Hematopoietic multipotent progenitor cell treated with erythropoietin and hydrocortisone succinate and interleukin-3 and kit ligand, for 6 days (in vitro differentiated cells): ENCODE data around the gene SMIM20.

ENCODE experiments used
- DNase-seq: peaks from one replicate; pipeline ENCODE4 v3.0.0-alpha.2; 2015

SMIM20 gene

DNA sequence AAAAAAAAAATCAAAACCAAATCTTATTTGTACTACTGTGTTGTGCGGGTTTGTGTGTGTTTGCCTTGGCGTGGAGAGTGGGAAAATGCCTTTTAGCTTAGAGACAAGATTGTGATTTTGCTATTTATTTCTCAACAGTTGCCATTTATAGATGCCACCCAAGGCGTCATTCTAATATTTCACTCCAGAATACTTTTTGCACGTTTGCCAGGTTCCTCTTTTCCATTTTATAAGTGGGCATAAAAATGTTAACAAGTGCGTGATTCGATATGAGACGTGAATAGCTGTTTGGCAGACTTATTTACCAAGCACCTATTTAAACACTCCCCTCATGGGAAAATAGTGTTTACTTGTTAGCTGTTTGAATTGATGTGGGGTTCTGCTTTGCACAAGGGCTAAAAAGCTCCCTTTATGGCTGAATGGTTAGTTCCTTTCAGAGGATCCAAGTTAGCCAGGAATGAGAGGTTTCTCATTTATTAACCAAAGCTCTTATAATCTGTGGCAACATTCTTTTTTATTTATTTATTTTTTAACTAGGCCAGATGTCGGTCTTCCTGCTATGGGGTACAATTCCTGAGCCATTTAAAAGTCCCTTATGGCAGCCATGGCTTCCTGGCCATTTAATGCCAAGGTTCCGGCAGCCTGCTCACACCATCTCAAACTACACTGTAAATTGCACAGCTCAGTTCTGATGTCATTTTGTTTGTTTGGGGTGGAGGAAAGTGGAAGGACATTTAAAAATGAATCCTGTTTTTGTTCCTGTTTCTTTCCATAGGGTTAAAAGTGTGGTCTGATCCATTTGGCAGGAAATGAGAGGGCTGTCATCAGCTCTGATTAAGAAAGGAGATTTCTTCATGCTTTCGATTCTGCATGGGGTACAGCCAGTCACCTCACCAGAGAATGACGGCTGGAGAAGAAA lies 14.6 kb downstream of the SMIM20 start:
- no peak for DNase-seq

DNA sequence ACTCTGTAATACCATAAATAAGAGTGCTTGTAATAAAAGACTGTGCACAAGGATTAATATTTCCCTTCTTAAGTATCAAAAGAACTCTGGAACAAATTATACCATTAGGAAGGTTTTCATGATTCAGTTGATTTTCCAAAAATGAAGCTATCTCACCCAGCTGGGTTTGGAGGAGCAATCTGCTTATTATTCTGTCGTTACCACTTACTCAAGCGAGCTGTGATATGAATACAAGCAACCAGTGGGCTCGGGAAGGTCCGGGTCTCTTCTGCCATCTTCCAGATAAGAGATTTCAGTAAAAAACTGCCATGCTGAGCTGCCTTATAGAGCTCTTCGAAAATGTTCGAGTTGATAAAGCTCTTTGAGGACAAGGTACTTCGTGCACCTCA lies 15.3 kb downstream of the SMIM20 start:
- DNase-seq, result no peak

DNA sequence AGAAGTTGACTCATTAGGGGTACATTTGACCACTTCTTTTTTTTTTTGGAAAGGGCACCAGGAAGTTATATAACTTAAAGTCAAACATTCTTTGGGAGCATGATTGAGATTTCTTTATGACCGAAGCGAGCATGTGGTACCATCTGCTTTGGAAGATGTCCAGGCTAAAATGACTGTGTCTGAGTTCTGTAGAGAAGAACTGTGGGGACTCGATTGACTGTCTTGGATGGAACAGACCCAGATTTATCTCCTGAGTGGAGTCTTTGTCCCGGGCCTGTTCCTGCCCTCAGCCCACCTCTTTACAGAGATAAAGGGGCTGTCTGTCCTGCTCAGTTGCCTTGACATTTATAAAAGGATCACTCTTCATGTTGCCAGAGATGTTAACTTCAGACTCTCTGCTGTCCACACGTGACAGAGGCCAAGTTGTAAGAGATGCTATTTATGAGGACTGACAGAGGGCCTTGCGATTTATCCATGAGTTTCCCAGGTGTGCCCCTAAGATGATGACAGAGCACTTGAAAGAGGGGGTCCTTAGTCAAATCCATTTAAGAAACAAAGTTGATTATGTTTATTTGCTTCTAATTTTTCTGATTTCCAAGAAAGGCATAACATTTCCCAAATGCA lies 16.8 kb downstream of the SMIM20 start:
- no peak for DNase-seq

DNA sequence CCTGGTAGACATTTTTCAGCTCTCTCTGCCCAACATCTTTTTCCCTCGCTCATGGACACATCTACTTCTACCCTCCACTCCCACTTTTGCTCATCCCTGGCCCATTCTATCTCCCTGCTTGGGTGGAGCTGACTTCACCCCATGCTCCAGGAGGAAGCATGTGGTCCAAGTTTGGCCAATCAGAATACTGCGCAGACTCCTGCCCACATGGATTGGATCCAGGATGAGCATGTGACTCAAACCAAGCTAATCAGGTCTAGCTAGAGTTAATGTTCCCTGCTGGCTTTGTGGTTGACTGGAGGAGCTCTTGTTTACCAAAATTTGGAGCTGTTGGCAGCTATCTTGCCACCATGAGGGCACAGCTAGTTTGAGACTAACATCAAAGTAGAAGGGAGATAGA lies 22.7 kb downstream of the SMIM20 start:
- DNase-seq, result no peak

DNA sequence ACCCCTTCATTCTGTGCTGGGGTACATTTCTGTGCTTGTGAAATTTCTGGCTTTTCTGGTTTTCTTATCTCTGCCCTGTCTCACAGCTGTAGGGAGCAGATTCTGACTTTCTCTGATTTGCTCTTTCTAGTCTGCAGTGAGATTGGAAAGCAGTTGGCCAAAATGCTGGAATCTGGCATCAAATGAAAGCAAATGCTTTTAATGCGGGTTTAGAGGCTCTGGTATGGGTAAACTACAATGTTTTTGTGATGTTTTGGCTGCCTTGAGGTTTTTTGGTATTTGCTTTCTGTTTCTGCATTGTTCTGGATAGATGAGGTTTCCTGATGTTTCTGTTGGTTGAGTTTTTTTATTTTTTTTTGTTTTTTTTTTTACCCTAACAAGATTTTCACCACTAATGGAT lies 23.8 kb downstream of the SMIM20 start:
- no peak for DNase-seq

DNA sequence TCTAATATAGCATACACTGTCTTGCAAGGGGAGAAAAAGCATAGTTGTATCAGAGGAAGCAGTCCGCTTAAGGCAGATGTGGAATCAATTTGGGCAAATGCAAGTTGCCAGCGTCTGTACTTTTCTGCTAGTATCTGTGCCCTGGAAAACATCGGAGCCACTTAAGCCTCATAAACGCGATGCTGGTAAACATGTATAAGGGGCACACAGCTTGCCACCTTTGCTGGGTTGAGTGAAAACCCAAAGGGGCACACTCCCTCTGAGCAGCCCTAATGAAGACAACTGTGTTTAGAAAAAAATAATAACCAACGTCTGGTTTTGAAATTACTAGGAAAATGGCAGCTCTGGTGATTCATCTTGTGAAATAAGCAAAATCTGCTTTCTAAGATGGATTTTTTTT lies 24.3 kb downstream of the SMIM20 start:
- DNase-seq, result no peak

DNA sequence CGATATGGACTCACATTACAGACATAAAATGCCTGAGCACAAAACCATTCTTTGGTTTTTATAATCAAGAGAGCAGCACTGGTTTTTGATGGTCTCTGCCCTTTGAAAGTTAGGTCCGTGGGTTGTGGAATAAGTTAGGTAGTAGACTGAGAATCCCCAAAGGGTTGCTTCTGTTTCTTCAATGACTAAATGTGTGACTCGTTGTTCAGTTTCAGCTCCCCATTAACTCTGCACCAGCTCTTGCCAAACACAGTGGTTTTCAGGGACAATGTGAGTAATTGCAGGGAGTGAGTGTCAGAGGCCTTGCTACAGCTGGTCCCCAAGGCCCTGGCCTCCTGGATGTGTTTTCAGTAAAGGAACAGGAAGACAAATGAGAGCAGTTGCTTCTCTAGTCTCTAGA lies 24.8 kb downstream of the SMIM20 start:
- DNase-seq, result no peak

DNA sequence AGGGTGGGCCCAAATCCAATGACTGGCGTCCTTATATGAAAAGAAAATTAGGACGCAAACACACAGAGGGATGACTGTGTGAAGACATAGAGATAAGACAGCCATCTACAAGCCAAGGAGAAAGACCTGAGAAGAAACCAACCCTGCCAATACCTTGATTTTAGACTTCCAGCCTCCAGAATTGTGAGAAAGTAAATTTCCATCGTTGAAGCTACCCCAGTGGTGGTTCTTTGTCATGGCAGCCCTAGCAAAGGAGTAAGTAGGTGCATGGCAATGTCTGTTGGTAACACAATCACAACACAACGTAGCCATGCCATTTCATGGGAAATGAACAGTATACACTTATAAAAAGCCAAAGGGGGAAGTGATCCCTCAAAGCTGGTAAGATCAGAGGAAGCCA lies 25.3 kb downstream of the SMIM20 start:
- DNase-seq, result no peak

DNA sequence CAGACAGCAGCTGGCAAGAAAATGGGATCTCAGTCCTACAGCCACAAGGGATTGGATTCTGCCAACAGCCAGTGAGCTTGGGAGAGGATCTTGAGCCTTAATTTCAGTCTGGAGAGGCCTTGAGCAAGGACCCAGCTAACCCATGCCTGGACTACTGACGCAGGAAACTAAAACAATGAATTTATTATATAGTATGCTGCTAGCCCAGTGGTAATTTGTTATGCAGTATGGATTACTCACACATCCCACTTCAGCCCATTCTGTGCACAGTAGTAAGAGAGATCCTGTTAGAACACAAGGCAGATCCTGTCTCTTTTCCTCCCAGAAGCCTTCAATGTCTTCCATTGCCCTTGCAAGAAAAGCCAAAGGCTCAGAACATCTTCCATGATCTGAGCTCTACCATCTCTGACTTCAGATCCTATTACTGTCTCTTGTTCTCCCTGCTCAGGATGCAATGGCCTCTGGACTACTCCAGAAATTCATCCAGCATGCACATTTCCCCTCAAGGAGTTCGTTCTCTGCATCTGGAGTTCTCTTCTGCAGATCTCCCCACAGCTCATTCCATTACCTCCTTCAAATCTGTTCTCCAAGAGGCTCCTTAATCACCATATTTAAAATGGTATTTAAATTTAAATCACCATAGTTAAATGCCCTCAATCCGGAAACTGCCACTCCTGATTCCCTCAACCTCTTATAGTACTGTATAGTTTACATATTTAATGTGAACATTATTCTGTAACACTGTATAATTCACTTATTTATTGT lies 27.6 kb downstream of the SMIM20 start:
- DNase-seq, result no peak

DNA sequence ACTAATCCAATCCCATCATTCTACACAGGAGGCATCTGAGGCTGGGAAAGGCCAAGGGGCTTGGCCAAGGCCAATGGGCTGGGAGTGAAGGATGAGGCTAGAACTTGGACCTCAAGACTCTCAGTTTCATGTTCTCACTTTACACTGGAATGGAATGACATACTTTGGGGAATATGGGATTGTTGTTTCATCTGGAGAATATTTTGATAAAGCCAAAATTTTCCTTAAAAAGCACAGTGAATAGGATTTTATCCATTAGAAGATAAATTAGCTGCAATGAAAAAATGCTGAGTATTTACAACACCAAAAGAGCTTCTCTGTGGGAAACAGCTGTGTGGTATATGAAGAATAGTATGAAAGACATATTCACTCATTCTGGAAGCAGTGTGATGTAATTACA lies 29.3 kb downstream of the SMIM20 start:
- DNase-seq, result no peak

DNA sequence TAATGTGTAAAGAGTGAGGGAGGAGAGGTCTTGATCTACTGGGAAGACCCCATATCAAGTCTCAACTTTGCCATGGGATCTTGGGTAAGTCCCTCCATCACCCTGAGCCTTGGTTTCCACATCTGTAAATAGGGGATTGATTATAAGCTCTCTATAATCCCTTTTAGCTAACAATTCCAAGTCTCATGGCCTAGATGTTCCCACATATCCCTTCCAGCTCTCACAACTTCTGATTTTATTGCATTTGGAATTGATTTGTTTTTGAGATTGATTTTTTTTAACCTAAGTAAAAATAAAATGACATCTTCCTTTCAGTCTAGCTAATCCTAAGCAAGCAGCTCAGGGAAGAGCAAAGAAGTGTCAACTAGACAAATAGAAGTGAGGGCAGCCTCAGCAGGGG lies 29.8 kb downstream of the SMIM20 start:
- DNase-seq, result no peak

DNA sequence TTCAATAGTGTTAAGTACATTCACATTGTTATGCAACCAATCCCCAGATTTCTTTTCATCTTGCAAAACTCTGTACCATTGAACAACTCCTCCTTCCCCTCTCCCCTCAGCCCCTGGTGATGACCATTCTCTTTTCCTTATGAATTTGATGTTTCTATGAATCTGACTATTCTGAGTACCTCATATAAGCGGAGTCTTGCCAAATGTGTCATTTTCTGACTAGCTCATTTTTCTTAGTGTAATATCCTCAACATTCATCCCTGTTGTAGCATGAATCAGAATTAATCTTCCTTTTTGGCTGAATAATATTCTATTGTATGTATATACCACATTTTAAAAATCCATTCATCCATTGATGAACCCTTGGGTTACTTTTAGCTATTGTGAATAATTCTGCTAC lies 34.0 kb downstream of the SMIM20 start:
- DNase-seq, result no peak

DNA sequence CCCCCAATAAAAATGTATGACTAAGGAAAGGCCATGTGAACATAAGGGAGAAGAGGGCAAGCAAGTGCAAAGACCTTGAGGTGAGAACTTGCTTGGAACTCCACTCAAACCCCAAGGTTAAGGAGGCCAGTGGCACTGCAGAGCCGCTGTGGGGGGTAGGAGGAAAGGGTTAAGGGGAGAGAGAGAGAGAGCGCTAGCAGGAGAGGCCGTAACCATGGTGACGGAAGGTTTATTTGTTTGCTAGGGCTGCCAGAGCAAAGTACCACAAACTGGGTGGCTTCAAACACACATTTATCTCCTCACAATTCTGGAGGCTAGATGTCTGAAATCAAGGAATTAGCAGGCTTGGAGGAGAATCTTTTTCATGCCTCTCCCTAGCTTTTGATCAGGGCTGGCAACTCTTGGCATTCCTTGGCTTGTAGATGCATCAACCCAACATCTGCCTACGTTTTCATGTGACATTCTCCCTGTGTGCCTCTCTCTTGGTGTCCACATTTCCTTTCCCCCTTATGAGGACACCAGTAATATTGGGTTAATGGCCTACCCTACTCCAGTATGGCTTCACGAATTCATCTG lies 35.2 kb downstream of the SMIM20 start:
- no peak for DNase-seq

DNA sequence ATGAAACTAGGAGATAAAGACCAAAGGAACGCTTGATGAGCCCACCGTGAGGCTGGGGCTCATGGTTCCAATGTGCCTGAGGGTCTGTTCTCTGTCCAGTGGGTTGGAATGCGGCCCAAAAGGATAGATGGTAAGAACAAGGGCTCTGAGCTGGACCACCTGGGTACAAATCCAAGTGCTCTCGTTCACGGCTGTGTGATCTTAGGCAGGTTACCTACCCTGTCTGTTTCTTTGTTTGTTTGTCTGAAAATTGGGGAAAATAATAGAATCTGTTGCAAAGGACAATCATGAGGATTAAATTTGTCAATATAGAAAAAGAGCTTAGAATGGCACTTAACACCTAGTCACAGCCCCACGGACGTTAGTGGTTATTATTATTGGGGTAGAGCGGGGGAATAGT lies 36.0 kb downstream of the SMIM20 start:
- DNase-seq, result no peak

DNA sequence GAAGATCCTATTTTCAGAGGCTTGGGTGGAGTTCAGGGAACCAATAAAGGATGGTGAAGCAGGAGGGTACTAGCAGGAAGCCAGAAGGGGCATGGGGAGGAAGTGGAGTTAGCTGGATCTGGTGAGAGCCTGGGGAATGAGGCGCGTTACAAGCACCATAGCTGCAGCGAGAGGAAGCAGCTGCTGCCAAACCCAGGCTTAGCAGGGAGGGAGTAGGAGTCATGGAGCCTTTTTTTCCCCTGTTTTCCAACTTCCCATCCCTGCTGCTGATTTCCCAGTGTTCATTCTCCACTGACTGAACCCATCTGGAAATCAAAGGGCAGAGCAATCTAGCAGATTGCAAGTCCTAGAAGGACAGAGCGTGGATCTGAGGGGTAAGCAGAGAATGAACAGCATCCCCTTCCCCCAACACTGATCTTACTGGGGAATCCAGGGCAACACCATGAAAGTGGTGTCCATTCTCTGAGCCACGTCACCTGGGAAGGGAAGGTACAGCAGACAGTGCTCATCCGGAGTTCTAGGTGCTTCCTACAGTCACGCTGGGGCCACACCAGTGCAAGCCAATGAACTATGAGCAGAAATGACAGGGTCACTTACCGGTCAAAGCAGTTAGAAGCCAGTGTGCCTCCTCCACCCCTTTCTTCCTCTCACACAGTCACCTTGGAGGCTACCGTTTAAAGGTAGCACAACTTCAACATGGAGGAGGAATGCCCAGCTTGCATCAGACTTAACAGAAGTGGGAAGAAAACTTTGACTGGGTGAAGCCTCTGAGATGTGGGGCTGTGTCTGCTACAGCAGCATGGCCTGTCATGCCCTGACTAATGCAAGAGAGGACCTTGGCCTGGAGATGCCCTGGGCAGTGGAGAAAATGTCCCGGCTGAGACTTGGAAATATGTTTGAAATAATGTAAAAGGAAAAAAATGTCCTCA lies 36.7 kb downstream of the SMIM20 start:
- no peak for DNase-seq

DNA sequence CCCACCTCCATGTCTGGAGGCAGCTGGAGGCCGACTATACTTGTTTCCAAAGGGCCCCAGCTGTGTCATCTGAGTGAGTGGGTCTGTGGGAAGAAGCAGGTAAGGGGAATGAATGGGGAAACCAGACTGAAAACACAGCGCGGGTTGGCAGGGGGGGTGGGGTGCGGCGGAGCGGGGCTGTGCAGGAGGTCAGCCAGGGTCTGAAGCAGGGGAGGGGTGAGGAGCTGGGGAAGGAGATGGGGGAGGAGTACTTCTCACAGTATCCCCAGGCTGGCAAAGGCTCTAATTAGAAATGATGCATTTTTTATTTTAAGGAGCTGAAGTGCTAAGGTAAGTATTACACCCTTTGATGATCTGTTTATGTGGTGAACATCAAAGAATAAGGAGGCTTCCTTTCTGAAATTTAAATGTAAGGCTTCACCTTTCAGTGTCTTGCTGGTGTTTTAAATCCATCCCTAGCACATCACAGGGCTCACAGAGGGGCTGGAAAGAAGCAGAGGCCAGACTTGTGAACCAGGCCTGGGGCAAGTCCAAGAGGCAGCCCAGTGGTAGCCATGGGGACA lies 37.5 kb downstream of the SMIM20 start:
- no peak for DNase-seq

DNA sequence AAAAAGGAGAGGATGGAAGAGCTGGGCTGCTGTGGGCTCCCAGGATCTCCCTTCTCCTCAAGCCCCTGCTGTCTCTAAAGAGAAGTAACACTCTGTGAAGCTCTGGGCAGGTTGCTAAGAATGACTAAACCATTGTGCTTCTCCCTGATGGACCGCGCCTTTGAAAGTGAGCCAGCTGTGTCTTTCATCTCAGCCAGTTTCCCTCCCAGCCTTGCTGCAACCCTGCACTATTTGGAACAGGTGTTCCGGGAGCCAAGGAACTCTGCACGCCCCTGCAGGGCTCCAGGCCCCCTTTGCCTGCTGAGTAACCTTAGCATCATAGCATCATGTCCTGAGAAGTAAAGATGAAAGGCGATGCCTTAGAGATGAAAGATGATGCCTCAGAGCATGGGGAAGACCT lies 39.7 kb downstream of the SMIM20 start:
- DNase-seq, result no peak

DNA sequence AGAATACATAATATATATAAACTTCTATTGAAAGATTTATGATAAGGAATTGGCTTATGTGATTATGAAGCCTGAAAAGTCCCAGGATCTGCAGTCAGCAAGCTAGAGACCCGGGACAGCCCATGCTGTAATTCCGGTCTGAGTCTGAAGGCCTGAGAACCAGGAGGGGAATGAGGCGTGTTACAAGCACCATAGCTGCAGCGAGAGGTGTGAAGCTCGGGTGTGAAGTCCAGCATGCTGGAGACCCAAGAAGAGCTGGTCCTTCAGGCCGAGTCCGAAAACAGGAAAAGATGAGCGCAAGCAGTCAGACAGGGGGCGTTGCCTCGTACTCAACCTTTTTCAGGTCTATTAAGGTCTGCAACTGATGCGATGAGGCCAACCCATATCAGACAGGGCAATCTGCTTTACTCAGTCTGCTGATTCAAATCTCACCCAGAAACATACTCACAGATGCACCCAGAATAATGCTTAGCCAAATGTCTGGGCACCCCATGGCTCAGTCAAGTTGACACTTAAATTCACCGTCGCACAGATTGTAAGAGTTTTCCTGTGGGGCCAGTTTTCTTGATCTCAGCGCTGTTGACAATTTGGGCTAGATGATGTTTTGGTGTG lies 40.4 kb downstream of the SMIM20 start:
- no peak for DNase-seq

DNA sequence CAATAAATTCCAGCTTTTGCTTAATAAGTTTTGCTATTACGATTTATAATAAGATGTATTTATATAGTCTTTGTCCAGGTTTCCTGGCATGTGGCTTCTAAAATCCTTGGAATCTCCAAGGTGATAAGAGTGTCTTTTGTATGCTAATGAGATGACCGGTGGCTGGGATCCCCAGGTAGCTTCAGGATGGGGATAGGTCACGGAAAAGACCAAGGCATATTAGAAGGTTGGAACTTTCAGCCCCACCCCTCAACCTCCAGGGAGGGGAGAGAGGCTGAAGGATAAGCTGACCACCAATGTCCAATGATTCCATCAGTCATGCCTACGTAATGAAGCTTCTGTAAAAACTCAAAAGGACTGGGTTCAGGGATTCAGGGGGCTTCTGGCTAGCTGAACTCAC lies 41.7 kb downstream of the SMIM20 start:
- DNase-seq, result no peak

DNA sequence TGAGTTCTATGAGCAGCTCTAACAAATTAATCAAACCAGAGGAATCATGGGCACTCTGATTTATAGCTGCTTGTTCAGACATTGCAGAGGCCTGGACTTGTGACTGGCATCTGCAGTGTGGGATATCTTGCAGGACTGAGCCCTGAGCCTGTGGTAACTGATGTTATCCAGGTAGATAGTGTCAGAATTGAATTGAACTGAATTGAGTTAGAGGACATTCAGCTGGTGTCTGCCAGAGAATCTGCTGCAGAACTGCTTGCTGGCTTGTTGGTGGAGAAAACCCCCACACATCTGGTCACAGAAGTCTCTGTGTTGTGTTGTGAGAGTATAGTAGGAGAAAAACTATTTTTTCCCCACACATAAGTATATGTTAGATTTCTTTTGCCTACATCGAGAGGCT lies 42.2 kb downstream of the SMIM20 start:
- no peak for DNase-seq

DNA sequence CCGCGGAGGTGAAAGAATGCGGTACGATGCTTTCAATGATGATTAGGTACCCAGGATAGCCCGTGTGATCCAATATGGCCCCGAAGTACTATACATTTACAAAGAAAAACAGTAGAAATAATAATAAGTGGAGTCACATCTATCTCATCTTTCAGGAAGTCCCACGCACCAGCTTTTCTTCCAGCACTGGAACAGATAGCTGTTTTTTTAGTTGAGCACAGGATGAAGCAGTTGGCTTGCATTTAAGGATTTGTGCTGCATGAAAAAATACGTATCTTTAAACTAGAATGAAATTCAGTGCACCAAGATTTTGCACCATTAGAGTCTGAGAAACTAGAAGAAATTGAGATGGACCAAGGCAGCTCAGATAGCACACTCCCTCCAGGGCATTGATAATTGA lies 44.1 kb downstream of the SMIM20 start:
- no peak for DNase-seq

DNA sequence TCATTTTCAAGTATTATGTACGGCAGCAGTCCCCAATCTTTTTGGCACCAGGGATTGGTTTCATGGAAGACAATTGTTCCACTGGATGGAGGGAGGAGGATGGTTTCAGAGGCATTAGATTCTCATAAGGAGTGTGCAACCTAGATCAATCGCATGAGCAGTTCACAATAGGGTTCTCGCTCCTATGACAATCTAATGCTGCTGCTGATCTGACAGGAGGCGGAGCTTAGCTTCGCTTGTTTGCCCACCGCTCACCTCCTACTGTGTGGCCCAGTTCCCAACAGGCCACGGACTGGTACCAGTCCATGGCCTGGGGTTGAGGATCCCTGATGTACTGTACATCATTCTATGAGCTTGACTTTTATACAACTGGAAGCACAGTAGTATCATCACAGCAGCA lies 48.4 kb downstream of the SMIM20 start:
- no peak for DNase-seq
